DMS 273 (cell line): Measurements from ENCODE around the gene ADD1.

Source experiments
- DNase-seq: peaks from one replicate; lab custom pipeline; 2025; ENCODE audit not compliant: unreplicated experiment; lab: John Stamatoyannopoulos, UW

The ADD1 gene

DNA sequence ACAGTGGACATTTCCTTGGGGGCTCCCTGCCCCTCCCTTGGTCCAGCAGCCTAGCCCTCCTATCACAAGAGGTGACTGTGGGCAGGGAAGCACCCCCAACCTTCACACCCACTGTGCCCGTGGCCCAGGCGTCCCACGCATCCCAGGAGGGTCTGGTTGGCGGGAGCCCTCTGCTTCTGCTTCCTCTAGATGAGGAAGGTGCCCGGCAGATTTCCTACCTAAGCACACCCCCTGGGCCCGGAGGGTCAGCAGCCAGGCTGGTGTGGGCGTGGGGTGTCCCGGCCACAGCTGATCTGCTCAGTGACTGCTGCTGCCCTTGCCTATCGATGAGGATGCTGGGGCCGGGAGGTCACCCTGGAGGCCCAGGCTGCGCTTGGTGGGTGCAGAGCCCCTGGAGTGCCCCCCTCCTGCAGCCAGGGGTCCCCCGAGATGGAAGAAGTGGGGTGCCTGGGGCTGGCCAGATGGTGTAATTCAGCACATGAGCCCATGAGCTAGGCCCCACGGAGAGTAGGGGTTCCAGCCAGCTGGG is 38.6 kb upstream of the ADD1 start:
- DNase-seq: no peak

DNA sequence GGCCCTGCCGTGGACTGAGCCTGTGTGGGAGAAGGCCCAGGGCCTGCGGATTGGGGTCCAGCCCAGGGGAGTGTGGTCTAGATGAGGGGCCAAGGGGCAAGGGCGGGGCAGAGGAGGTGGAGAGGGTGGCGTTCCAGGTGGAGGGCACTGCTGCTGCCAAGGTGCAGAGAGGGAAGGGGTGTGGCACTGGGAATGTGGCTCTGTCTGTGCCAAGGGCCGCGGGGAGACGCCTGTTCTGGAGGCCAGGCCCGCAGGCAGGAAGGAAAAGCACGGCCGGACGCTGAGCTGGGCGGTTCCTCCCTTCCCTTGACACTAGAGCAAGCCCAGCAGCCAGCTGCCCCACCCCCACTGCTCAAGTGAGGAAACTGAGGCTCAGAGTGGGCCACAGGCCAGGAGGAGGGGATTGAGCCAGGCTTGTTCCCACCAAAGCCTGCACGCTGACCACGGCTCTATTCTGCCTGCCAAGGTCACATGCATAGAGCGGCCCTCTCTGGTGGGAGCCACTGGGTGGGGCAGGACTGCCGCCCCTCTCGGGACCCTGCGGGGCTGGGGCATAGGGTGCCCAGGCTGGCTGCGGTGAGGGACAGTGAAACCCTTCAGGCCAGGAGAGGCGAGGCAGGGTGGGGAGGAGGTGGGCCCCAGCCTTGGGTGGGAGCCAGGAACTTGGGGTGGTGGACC is 37.8 kb upstream of the ADD1 start:
- DNase-seq: no peak

DNA sequence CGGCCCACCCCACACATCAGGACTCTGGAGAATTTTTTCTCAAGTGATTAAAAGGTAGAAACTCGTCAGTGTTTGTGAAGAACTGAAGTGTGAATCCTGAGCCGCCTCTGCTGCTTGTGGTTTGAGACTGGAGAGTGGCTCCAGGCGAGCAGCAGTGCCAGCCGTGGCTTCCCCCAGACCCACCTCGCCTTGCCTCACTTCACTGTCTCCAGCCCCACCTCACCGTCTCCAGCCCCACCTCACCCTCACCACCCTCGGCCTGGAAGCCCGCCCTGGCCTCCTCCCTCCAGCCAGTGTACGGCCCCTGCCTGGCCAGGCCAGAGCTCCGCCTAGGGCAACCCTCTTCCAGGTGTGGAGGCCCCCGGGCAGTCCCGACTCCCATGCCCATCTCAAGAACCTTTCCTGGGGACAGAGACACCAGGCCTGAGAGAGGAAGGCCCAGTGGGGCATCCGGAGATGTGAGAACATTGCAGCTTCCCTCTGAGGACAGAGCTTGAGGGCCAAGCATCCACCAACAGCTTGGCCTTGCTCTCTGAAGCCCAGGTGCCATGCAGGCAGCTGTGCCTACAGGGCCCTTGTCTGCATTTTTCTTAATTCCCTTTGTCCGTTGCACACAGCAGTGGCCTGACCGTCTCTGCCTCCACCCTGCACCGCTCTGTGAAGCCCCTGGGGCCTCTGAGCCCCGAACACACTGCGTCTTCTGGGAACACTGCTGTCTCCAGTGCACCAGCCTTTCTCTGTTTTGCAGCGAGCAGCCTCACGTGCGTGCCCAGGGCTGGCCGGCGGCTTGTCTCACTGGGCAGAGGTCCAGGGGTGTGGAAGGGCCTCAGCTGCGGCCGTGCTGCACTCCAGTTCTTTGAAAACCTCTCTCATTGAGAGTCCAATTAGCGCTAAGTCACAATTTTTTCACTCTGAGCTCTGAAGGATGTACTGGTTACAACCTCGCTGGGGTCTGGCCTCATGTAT is 37.0 kb upstream of the ADD1 start:
- no peak for DNase-seq

DNA sequence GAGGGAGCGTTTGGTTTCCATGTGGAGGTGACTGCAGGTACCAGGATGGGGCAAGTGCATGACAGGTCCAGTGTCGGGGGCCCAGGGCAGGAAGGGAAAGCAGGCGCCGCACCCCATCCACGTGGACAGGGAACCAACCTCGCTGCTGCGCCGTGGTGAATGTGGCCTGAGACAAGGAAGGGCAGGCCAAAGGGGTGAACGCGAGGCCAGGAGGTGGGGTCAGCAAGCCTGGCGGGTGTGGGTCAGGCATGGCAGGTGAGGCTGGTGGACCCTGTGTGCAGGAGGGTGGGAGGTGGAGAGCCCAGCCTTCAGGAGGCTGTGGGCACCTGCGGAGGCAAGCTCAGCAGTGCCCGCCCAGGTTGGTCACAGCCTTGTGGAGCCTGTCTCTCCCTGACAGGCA is 36.1 kb upstream of the ADD1 start:
- DNase-seq: no peak

DNA sequence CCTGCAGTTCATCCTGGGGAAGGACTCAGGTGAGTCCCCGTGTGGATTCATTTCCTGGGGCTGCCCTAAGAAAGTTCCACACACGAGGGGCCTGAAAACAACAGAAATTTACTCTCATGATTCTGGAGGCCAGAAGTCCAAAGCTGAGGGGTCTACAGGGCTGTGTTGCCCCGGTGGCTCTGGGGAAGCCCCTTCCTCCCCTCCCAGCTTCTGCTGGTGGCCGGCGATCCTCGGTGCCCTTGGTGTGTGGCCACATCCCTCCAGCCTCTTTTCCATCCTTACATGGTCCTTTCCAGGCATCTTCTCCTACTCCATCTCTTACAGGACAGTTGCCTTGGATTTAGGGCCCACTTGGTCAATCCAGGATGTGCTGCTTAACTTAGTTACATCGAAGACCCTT is 35.6 kb upstream of the ADD1 start:
- no peak for DNase-seq

DNA sequence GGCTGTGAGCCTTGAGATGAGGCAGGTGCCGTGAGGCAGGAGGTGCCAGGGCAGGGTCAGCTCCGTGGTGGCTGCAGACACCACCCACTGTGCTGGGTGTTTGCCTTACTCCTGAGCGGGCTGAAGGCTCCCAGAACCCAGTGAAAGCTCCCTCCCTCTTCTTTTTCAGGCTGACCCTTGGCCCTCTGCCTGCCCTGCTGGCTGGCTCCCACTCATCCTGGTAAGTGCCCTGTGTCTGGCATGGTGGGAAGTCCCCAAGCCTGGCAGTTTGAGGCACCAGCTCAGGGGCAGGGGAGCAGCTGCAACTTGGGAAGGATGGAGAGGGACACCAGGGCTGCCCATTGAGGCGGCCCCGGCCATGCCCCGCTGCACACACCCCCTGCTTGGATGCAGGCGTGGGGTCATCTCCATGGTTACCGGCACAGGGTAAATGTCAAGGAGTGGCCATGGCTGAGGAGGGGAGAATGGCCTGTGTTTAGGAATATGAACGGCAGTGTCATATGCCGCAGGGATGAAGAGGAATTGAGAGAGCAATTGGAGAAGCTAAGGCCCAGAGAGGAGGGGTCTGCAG is 33.9 kb upstream of the ADD1 start:
- no peak for DNase-seq

DNA sequence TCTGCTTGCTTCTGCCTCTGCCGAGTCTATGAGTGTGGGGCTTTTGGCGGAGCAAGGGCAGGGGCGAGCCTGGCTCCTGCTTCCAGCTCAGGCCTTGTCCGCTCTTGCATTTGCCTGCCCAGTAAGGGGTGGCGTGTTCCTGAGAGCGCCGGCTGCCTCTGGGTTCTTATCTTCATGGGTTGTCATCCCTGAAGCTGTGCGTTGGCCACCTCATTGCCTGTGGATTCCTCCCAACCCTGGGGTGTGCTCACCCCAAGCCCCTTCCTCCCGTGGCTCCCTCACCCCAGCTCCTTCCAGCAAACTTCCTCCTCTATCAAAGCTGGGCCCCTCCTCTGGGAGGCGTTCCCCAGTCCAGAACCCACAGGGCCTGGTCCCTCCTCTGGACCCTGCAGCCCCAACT is 33.3 kb upstream of the ADD1 start:
- DNase-seq: no peak

DNA sequence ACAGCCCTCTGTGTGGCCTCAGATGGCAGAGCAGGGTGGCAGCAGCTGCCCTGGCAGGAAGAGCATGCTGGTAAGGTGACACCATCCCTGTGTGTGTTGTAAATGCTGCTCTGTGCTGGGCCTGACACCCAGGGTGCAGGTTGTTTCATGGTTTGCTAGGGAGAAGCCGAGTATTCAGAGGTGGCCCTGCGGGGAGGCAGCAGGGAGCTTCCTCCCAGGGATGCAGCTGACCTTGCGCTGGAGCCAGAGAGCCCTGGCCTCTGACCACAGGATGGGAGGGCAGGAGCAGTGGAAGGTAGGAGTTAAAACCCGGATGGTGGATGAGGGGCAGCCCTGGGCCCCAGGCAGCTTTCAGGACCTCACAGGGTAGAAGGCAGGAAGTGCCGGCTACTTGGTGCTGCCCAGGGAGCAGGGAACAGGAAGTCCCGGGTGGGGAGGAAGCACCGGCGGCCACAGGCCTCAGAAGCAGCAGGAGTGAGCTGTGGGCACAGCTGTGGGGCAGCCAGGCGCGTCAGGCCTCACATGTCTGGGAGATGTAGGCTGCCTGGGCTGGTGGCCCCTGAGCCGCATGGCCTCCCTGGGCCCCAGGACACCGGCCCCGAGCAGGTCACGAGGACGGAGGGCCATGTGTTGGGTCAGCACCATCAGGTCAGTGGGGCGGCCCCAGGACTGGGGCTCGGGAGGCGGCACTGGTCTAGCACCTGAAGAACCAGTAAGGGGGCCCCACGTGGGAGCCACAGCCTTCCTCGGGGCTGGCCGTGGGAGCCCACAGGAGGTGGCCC is 31.6 kb upstream of the ADD1 start:
- DNase-seq: peak; percentile 69

DNA sequence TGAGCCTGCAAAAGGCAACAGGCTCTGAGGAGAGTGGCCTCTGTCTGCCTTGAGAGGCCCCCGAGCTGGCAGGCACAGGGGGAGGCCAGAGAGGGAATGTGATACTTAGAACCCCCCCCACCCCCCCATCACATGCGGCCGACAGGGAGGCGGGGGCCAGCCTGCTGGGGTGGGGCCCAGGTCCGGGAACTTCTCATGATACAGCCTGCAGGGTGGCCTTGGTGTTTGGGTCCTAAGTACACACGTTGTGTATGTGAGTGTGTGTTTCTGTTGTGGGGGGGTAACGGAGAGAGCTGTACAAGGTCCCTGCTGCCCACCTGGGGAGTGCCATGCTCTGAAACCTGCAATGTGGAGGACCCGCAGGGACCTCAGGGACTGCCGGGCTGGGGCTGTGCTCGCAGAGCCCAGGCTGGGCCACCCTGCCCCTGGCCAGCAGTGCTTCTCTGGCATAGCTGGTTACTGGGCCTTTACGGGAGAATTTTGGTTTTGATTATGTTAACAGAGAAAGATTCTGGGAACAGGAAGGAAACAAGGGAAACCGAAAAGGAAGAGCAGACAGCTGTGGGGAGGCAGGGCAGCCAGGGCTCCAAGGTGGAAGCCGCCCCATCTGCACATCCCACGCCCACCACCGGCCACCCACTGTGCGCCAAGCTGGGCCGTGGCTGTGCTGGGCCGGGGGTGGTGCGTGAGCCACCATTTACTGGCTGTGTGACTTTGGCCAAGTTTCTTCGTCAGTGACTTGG is 30.9 kb upstream of the ADD1 start:
- peak; percentile 78 for DNase-seq

DNA sequence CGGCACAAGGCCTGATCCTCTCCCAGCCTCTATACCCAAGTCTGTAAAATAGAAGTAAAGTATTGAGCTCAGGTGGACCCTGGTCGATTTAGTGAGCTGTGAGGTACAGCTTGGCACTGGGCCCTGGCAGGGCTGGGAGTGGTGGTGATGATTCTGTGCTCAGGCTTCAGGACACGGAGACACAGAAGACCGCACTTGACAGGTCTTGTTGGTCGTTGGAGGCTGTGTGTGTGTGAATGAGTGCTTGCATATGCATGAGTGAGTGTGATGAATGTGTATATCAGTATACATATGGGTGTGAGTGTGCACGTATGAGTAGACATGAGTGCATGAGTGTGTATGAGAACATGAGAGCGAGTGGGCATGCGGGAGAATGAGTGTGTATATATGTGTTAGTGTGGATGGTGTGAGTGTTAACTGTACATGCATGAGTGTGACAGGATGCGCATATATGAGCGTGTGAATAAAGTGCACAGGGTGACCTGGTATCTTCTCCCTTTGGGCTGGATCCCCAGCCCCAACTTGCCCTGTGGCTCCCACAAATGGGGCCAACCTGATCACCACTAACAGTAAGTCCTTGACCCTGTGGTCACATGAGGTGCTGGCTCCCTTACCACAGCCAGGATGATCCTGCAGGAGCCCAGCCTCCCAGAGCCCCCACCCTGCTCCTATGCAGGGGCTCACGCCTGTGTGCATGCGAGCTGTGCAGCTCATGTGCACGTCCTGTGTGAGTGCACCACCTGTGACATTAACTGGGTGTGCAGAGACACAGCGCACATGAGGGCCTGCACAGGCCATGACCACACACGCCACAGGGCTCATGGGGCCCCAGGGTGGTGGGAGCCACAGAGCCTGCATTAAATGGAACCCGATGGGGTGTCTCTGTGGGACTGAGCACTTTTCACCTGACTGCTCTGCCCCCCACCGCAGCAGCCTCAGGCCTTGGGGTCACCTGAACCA is 29.9 kb upstream of the ADD1 start:
- no peak for DNase-seq

DNA sequence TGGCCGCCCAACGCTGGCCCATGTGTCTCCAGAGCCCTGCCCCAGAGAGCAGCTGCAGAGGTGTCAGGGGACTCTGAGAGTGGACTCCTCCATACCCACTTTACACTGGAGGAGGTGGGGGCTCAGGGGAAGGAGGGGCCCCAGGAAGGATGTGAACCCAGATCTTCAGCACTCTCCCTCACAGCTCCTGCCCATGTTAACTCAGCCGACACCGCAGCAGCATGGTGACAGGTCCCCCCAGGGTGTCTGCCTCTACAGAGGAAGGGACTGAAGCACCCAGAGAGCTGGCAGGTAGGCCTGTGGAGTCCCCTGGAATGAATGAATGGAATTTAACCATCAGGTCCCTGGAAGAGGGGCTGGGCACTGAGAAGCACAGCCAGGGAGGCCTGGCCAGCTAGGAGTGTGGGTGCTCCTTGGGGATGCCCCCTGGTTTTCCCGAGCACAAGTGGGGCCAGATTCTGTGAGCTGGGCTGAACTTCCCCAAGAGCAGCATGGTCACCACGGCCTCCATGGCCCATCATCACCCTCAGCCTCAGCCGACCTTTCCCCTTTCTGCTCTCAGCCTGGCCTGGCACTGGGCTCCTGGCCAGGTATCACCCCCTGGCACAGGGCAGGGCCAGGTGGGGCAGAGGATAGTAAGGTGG is 28.9 kb upstream of the ADD1 start:
- DNase-seq: no peak

DNA sequence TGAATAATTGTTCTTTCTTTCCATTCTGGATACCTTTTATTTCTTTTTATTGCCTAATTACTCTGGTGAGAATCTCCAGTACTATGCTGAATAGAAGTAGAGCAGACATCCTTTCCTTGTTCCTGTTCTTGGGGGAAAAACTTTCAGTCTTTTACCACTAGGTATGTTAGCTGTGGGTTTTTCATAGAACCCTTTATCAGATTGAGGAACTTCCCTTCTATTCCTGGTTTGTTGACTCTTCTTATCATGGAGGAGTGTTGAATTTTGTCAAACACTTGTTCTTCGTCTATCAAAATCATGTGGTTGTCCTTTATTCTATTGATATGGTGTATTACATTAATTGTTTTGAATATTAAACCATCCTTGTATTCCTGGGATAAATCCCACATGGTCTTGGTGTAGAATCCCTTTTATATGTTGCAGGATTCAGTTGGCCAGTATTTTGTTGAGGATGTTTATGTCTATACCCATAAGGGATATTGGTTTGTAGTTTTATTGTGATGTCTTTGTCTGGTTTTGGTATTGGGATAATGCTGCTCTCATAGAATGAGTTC is 27.2 kb upstream of the ADD1 start:
- no peak for DNase-seq

DNA sequence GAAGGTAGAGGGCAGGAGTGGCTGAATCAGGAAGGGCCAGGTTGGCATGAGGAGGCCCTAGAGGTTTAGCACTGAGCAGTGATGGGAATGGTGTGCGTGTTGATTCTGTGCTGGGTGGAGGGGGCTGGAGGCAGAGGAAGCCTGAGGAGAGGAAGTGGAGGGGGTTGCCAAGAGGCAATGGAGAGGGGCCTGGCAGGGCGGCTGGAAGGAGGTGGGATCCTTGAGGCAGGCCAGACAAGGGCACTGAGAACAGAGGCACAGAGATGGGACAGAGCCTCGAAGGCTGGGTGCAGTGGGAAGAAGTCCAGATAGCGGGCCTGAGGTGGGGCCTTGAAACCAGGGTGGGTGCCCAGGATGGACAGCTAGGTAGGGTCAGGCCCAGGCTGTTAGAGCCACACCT is 26.5 kb upstream of the ADD1 start:
- DNase-seq: no peak

DNA sequence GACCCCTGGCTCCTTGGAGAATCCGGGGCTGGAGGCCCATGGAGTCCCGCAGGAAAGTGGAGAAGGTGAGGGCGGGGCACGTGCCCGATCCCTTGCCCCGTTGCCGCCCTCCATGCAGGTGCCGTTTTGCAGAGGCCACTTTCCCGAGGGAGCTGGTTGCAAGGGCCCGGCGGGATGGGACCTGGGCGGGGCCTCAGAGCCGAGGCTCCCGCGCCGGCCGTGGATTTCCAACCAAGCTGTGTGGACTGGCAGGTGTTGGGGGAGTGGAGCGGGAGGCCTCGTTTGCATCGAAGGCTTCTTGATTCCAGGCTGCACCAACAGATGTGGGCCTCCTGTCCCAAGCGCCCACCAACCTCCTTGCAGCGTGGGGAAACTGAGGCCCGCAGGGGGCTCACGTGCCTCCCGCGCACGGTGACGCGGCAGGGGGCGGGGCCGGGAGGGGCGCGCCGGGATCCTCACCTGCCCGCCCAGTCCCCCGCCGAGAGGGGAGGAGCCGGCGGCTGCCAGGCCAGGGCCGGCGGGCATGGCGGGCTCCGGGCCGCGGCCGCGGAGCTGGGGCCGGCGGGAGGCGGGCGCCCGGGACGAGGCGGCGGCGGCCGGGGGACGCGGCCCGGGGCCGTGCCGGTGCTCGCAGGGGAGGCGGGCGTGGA is 25.8 kb upstream of the ADD1 start:
- no peak for DNase-seq

DNA sequence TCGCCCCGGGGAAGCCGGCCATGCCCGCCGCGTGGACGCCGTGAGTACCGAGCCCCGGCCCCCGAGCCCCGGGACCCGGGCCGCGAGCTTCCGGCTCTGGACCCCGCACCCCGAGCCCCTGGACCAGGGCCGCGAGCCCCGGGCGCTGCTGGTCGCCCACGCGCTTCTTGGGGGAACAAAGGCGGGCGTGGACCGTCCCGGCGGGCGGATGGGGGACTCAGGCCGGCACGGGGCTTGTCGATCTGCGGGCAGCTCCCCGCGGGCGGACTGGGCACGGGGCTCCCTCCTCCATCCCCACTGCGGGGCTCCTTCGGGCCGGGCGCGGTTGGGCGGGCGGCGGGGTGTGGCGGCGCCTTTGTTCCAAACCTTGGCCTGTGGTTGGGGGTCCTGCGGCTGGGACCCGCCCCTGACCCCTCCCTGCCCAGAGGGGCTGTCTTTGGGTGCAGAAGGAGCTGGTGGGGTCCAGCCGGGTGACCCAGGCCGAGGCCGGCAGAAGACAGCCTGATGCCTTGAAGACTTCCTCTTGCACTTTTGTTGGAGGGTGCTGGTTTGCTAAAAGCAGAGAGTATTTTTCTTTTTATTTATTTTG is 25.2 kb upstream of the ADD1 start:
- no peak for DNase-seq

DNA sequence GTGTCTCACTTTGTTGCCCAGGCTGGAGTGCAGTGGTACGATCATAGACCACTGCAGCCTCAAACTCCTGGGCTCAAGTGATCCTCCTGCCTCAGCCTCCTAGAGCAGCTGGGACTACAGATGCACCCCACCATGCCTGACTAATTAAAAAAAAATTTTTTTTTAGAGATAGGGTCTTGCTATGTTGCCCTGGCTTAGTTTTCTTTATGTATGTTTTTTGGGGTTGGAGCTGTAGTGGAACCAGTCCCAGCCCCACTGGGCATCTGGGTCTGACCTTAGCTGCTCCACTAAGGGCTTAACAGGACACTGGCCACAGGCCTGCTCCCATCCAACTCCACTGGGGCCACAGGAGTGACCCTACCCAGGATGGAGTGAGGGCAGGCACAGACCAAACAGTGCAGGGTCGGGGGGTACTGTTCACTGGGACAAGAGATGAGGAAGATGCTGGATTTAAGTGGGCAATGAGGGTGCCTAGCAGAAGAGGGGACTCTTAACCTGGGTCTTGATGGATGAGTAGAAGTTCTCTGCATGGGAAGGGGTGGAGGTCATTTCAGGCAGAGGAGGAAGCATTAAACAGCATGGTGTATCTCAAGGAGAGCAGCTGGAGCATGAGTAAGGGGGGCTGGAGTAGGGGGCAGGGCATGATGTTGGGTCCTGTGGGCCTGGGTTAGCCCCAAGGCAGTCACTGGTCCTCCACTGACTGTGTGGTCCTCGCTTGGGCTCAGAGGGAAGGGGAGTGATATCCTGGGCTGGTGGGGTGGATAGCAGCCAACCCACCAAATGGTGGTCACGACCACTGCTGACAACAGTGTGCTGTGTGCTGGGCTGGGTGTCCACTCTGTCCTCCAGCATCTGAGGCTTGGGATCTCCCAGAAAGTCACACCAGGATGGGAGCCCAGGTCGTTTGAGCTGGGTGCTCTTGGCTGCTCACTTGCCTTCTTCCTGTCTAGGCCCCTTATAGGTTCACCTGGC is 24.1 kb upstream of the ADD1 start:
- DNase-seq: no peak
